NCI-H748 (cell line): ENCODE data around the gene TMEM207.
A peak's percentile ranks its signal among the peaks of the same experiment; 100 is the strongest.

Experiments
- DNase-seq: peaks from one replicate; lab custom pipeline; 2025; ENCODE audit not compliant: unreplicated experiment; lab: John Stamatoyannopoulos, UW

The TMEM207 gene

GRCh38 chr3:190444576-190445145 is 5.0 kb downstream of the TMEM207 start:
- no peak for DNase-seq

DNA sequence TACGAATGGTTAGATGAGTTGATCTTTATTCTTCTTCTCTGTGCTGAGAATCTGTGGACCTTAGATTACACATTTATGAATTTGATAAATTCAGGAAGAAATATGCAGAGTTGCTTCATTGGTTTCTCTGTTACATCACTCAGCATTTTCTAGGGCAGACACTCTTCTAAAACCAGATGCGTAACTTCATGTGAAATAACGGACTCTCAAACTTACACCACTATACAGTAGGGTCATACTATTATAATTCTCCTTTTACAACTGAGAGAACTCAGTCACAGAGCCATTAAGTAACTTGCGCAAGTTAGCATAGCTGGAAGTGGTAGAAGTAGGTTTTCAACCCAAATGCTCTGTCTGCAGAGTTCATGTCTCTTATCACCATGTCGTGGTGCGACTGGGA is 5.7 kb downstream of the TMEM207 start:
- no peak for DNase-seq

GRCh38 chr3:190443257-190443656 is 6.4 kb downstream of the TMEM207 start:
- no peak for DNase-seq

- DNase-seq: no peak
These were observed 7.5 kb downstream of the TMEM207 start for GRCh38 chr3:190442240-190442639.

GRCh38 chr3:190436331-190436730 is 13.4 kb downstream of the TMEM207 start:
- no peak for DNase-seq

GRCh38 chr3:190435618-190436017 is 14.1 kb downstream of the TMEM207 start:
- no peak for DNase-seq

DNA sequence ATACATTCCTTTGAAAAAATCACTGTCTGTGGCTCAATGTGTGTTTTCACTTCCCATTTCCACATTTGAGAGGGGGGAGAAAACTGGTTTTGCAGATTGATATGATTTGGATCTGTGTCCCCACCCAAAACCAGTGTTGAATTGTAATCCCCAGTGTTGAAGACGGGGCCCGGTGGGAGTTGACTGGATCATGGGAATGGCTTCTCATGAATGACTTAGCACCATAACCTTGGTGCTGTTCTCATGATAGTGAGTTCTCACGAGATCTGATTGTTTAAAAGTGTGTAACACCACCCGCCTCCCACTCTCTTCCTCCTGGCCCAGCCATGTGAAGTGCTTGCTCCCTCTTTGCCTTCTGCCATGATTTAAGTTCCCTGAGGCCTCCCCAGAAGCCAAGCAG is 16.1 kb downstream of the TMEM207 start:
- DNase-seq: no peak

GRCh38 chr3:190432216-190432615 is 17.5 kb downstream of the TMEM207 start:
- no peak for DNase-seq

GRCh38 chr3:190430906-190431305 is 18.8 kb downstream of the TMEM207 start:
- DNase-seq: no peak

GRCh38 chr3:190429681-190430080 is 20.0 kb downstream of the TMEM207 start:
- no peak for DNase-seq

DNA sequence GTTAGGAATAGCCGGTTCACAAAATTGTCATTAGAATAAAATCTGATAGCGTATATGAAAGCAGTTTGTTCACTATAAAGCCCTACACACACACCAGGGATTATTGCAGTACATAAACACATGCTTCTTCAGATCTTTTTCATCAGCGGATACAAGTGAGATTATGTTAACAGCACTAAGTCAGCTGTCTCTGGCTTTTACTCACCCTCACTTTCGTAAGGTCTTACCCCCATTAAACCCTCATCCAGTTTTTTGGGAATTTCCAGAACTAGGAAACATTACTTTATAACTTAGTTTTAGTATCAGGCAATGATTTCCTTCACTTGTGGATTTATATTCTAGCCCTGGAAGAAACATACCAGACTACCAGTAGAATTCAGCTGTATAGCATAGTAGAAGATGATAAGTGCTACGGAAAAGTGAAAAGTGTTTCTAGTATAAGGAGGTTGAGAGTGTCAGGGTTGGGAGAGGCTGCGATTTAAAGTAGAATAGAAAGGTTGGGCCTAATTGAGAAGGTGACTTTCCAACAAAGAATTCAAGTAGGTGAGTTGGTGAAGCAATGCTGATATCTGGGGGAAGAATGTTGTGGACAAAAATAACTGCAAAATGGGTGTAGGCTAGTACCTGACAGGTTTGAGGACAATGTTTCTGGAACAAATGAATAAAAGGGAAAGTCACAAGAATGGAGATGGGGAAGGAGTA is 22.7 kb downstream of the TMEM207 start:
- no peak for DNase-seq

- no peak for DNase-seq
These were observed 23.9 kb downstream of the TMEM207 start for GRCh38 chr3:190425833-190426232.

DNA sequence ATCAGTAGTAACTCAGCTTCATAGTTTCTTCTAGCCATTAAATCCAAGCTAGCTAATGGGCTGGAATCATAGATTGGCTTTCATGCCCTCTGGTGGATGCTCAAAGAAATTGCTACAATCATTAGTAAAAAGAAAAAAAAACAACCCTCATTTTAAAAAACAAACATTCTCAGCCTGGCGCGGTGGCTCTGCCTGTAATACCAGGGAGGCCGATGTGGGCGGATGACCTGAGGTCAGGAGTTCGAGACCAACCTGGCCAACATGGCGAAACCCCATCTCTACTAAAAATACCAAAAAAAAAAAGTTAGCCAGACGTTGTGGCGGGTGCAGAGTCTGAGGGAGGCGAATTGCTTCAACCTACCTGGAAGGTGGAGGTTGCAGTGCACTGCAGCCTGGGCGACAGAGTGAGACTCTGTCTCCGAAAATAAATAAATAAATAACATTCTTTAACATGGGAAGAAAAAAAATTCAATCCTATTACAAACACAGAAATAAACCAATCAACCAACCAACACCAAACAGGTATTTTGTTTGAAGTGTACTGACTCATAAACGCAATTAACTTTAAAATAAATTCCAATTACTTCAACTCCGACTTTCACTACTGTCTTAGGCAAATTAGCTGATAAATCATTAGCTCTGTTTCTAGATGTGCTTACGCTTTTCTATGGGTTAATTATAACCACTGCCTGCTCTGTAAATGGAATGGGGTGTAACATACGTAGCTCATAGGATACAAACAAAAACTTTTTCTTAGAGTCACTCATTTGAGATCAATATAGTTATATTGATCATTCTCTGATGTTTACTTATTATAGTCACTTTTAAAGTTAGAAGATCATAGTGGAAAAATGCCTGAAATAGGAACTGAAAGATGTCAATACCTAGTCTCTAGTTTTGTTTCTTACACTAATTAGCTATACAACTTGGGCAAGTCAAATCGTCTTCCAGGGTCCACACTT is 24.9 kb downstream of the TMEM207 start:
- DNase-seq: peak; percentile 56

DNA sequence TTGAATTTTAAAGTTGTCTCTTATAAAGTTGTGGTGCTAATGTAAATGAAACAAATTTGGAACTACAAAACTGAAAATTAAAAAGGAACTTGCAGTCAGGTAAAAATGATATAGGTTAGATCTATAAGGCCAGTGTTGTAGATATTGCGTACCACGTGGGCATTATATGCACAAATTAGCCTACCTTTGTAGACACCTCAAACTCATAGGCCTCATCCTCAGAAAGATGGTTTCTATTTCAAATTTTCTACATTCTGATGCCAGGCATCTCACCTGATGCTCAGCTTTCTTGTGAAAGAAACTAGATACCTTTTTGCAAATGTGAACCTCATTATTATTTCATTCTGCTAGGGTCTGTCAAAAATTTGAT is 25.6 kb downstream of the TMEM207 start:
- DNase-seq: no peak

GRCh38 chr3:190414297-190414696 is 35.4 kb downstream of the TMEM207 start:
- DNase-seq: no peak

DNA sequence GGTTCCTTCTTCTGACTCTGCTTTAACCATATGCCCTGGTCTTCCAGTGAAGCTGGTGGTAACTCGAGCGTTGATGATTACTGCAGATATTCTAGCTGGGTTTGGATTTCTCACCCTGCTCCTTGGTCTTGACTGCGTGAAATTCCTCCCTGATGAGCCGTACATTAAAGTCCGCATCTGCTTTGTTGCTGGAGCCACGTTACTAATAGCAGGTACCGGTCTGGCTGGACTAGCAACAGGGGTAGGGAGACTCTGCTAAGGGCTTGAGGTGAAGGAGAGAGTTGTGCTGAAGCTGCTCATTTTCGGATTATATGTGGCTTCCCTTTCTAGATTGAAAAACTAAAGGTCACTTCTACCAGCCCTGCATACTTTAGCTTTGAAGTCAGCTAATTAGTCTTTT is 45.0 kb downstream of the TMEM207 start:
- DNase-seq: no peak

GRCh38 chr3:190401963-190402362 is 47.7 kb downstream of the TMEM207 start:
- no peak for DNase-seq

DNA sequence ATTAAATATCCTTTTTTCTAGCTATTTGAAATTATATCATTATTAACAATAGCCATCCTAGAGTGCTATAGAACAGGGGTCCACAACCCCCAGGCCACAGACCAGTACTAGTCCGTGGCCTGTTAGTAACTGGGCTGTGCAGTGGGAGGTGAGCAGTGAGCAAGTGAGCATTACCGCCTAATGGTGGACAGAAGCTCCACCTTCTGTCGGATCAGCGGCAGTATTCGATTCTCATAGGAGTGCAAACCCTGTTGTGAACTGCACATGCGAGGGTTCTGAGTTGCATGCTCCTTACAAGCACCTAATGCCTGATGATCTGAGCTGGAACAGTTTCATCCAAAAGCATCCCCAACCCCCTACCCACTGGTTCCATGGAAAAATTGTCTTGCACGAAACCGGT is 50.0 kb downstream of the TMEM207 start:
- DNase-seq: no peak

- no peak for DNase-seq
These were observed 51.8 kb downstream of the TMEM207 start for GRCh38 chr3:190397889-190398288.

DNA sequence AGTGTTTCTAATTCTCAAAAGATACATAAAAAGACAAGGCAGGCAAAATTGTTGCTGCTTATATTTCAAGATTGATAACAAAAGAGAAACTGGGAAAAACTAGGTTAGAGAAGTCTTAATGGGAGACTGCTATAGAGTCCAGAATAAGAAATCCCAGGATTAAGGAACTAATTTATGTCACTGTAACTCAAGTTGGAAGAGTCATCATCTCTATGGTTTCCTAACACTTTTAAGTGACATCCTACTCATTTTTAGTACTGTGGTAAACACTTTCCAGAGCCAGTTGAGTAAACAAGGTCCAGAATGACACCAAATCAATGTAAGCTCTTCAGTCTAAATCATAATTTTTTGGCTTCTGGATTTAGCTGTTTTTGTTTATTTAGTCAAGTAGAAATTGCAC is 53.7 kb downstream of the TMEM207 start:
- no peak for DNase-seq

DNA sequence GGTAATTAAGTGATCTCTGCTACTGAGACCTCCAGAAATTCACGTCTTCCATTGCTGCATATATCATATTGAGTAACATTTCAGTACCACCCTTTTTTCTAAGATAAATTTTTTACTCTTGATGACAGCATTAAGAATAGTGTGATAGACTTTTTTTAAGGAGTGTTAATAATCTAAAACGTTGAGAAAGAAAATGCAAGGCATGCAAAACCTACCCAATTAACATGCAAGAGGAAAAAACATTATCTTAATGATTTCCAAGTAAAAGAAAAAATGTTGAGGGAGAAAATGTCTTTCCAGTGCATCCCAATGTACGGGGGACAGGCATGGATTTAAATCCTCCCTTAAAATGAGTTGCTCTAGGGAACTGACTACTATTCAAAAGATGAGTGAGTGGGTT is 61.0 kb downstream of the TMEM207 start:
- no peak for DNase-seq
